B cell (primary cell): ENCODE results near the gene ITGAV.

Source experiments
- CTCF ChIP-seq: fragments of 200-600 bp; IDR thresholded peaks from one replicate; pipeline ENCODE4 v1.8.0; 2022; ENCODE audit warnings: antibody characterized with exemption, mild to moderate bottlenecking
- EZH2 ChIP-seq: IDR thresholded peaks from 2 replicates; pipeline ENCODE4 v1.6.1; 2012; ENCODE audit warnings: borderline replicate concordance, low read depth, mild to moderate bottlenecking, moderate library complexity, low read length; ENCODE audit not compliant: insufficient read depth, poor library complexity, severe bottlenecking

- TF ChIP-seq CTCF (no peak), EZH2 (no peak)
These were observed 14.0 kb upstream of the ITGAV start for GRCh38 chr2:186575856-186576255.
